Spleen (tissue), 11 donors: Measurements from ENCODE around the gene TICRR. TPM values are rescaled to one million over a fixed set of nuclear protein-coding genes. Genes with fewer than 3 reads are reported as not detected.

Experiments used
- DNase-seq: peaks from one replicate; pipeline ENCODE4 v3.0.0-alpha.2; 2020
- H3K27ac ChIP-seq, 8 donors: fragments of 200-600 bp; sonication (generic) in 7 of 8; 1 replicate in 4 of 8; 2 replicates in 4 of 8; pipeline versions ENCODE4 v1.5.0 to v1.8.0; 2016 to 2021; ENCODE audit warnings: inconsistent platforms in 4 of 8, mild to moderate bottlenecking in 4 of 8, moderate library complexity in 1 of 8
- H3K27me3 ChIP-seq, 7 donors: fragments of 200-600 bp; sonication (generic) in 6 of 7; replicated peaks in 1 of 7; 1 replicate in 4 of 7; 2 replicates in 3 of 7; pipeline versions ENCODE4 v1.5.0 to v1.8.0; 2016 to 2021; ENCODE audit warnings: inconsistent platforms in 3 of 7, mild to moderate bottlenecking in 1 of 7
- H3K36me3 ChIP-seq, 6 donors: fragments of 200-600 bp; sonication (generic) in 5 of 6; 1 replicate in 4 of 6; 2 replicates in 2 of 6; pipeline versions ENCODE4 v1.5.0 to v1.8.0; 2016 to 2021; ENCODE audit warnings: inconsistent platforms in 2 of 6
- H3K4me1 ChIP-seq, 6 donors: fragments of 200-600 bp; sonication (generic) in 5 of 6; 1 replicate in 3 of 6; 2 replicates in 3 of 6; pipeline versions ENCODE4 v1.5.0 to v1.8.0; 2016 to 2021; ENCODE audit warnings: inconsistent platforms in 3 of 6
- H3K4me3 ChIP-seq, 8 donors: fragments of 200-600 bp; sonication (generic) in 7 of 8; 1 replicate in 4 of 8; 2 replicates in 4 of 8; pipeline versions ENCODE4 v1.5.0 to v1.8.0; 2016 to 2021; ENCODE audit warnings: inconsistent platforms in 4 of 8, mild to moderate bottlenecking in 4 of 8, moderate library complexity in 2 of 8
- H3K9me3 ChIP-seq, 8 donors: fragments of 200-600 bp; sonication (generic) in 7 of 8; 1 replicate in 4 of 8; 2 replicates in 4 of 8; pipeline versions ENCODE4 v1.5.0 to v1.8.0; 2016 to 2021; ENCODE audit warnings: inconsistent platforms in 4 of 8
- CTCF ChIP-seq, 11 experiments: fragments of 200-600 bp in 7 of 11; fragments of 450-650 bp in 4 of 11; sonication (generic) in 4 of 11; IDR thresholded peaks in 8 of 11; conservative IDR thresholded peaks in 3 of 11; 1 replicate in 7 of 11; 2 replicates in 4 of 11; pipeline versions ENCODE4 v1.4.0 to v1.8.0; 2016 to 2021; ENCODE audit warnings: antibody characterized with exemption in 11 of 11, inconsistent platforms in 4 of 11, mild to moderate bottlenecking in 1 of 11
- POLR2A ChIP-seq, 3 donors: fragments of 450-650 bp; IDR thresholded peaks; one replicate each; pipeline ENCODE4 v1.5.1; 2017; ENCODE audit warnings: antibody characterized with exemption in 3 of 3, mild to moderate bottlenecking in 1 of 3
- POLR2AphosphoS5 ChIP-seq, 3 donors: sonication (generic); formaldehyde crosslinking; IDR thresholded peaks; one replicate each; pipeline ENCODE4 v1.5.1; 2017; ENCODE audit warnings: antibody characterized with exemption in 3 of 3
- WGBS, 5 donors: extraction: QIAGEN DNeasy Blood & Tissue Kit in 3 of 5; methylation state at CpG; one replicate each; pipeline versions ENCODE4 v1.1.5 to v1.1.7; 2013 to 2018; 5-methylcytosine and 5-hydroxymethylcytosine counted together
- intact Hi-C: fragments of 100-400 bp; cut with DNase I; formaldehyde crosslinking; loops from one replicate; pipeline ENCODE4 v1.15.0; 2023; ENCODE audit warnings: low total_unique reads
- polyA plus RNA-seq, 3 donors: library from polyadenylated mRNA; stranded (reverse); fragments of 200-250 nt; gene quantifications; one replicate each; pipeline ENCODE4 v1.2.1, GENCODE V29; 2013
- total RNA-seq, 7 donors: library from RNA; depleted of rRNA in 3 of 7; stranded (reverse); fragments of >200 nt in 3 of 7; fragmentation: NEBNext Ultra II Directional in 4 of 7; extraction: Animal tissue kit (Norgen Biotek cat#: 25700) in 4 of 7; gene quantifications; one replicate each; pipeline versions ENCODE4 v1.1.0 to v1.2.1, GENCODE V29; 2016 to 2021
- donor health status: healthy with polysubstance abuse.
- donor health status: DM: no; HTN: no; CAD: no; lungs with moderate emphysema.
- donor health status: DM: no; HTN: no; CAD: no.
- donor health status: Bipolar disorder and iron deficiency.
- donor health status: healthy.
- donor health status: DM: no; HTN: no; CAD: no.
- donor health status: DM: yes; HTN: yes; CAD: no.

TICRR gene
- total and polyA plus RNA-seq, 10 donors, result 0.22 to 3.0 (median 1.00) TPM

DNA sequence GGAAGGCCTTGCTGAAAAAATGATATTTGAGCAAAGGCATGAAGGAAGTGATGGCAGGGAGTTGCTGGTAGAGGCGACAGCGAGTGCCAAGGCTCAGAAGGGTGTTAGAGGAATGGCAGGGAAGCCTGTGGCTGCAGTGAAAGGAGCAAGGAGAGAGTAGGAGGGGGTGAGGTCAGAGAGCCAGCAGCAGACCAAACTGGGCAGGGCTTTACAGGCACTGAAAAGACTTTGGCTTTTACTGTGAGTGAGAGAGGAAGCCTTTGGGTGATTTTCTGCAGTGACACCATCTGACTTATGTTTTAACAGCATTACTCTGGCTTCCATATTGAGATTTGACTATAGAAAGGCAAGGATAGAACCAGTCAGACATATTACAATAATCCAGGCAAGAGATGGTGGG lies 11.4 kb downstream of the TICRR start:
- no peak for DNase-seq
- Histone ChIP-seq H3K4me3 (no peak overlapping the region), H3K9me3 (no peaks in the 10 kb centered on the region), H3K36me3 (peaks cover 0 to 83% (median 0%) of the 10 kb centered on the region in 6 donors), H3K4me1 (no peaks in the 10 kb centered on the region), H3K27me3 (no peaks in the 10 kb centered on the region), H3K27ac (no peak overlapping the region)
- TF ChIP-seq POLR2A (IDR thresholded peaks at IDR 0.05), result no peak
- TF ChIP-seq POLR2AphosphoS5 (IDR thresholded peaks at IDR 0.05), result no peak
- intact Hi-C loops, result no loop called here
- 92 to 98% (median 93%) methylated on average over 2 of the region's 2 CpGs for WGBS, 5 donors

DNA sequence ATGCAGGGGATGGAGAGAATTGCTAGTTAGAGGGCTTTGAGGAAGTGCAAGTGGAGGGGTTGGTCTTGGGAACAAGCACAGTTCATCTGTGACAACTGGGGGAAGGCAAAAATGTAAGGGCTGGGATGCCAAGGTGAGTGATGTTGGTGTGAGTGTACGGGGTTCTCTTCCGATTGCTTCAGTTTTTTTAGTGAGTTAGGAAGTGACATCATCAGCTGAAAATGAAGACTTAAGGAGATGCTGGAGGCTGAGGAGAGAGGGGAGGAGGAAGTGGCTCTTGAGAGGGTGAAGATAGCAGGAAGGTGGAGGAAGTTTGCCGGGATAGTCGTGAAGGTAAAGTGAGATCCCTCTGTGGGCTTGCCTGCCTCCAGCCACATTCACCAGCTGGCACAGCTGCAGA lies 12.7 kb downstream of the TICRR start:
- intact Hi-C loops, result no loop called here
- WGBS, 5 donors, result 44 to 68% (median 49%) methylated on average over 4 of the region's 4 CpGs
- DNase-seq, result no peak
- Histone ChIP-seq H3K27me3 (no peaks in the 10 kb centered on the region), H3K36me3 (peaks cover 0 to 84% (median 0%) of the 10 kb centered on the region in 6 donors), H3K27ac (no peak overlapping the region), H3K4me3 (no peak overlapping the region), H3K9me3 (no peaks in the 10 kb centered on the region), H3K4me1 (no peaks in the 10 kb centered on the region)
- TF ChIP-seq CTCF (IDR thresholded peaks at IDR 0.05 in 8 of 11, conservative IDR thresholded peaks at IDR 0.05 in 3 of 11) (no peak), POLR2A (IDR thresholded peaks at IDR 0.05) (no peak), POLR2AphosphoS5 (IDR thresholded peaks at IDR 0.05) (no peak)

GRCh38 chr15:89591834-89592233 lies 16.6 kb downstream of the TICRR start:
- peaks cover 0 to 72% (median 0%) of the 10 kb centered on the region in 6 donors for H3K36me3 ChIP-seq
- 87 to 92% (median 89%) methylated on average over 5 of the region's 5 CpGs for WGBS, 5 donors
- no peak for TF ChIP-seq POLR2A (IDR thresholded peaks at IDR 0.05)

DNA sequence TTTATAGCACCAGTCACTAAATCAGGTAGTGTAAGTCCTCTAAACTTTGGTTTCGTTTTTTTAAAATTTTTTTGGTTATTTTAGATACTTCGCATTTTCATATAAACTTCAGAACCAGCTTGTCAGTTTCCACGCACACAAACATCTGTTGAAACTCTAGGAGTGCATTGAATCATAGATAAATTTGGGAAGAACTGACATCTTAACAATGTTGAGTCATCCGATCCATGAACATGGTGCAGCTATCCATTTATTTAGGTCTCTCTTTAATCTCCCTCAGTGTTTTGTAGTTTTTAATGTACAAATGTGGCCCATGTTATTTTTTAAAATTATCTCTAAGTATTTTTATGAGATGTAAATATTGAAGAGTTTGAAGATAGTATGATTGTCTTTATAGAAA lies 17.7 kb downstream of the TICRR start:
- no peaks in the 10 kb centered on the region for H3K9me3 ChIP-seq
- no peak for DNase-seq
- H3K36me3 ChIP-seq, result peaks cover 0 to 77% (median 0%) of the 10 kb centered on the region in 6 donors
- no peak overlapping the region for H3K27ac ChIP-seq
- no peak overlapping the region for H3K4me3 ChIP-seq
- no peaks in the 10 kb centered on the region for H3K4me1 ChIP-seq
- 96 to 99% (median 98%) methylated on average over 4 of the region's 4 CpGs for WGBS, 5 donors
- no peak for TF ChIP-seq CTCF (IDR thresholded peaks at IDR 0.05 in 8 of 11, conservative IDR thresholded peaks at IDR 0.05 in 3 of 11)
- TF ChIP-seq POLR2AphosphoS5 (IDR thresholded peaks at IDR 0.05), result no peak
- TF ChIP-seq POLR2A (IDR thresholded peaks at IDR 0.05), result no peak
- H3K27me3 ChIP-seq, result no peaks in the 10 kb centered on the region
- intact Hi-C loops, result no loop called here

More at GRCh38 chr15:89591834-89592233, 16.6 kb downstream of the TICRR start:
- intact Hi-C loops, result no loop called here
- Histone ChIP-seq H3K4me3 (no peak overlapping the region), H3K9me3 (no peaks in the 10 kb centered on the region), H3K27ac (no peak overlapping the region), H3K27me3 (no peaks in the 10 kb centered on the region), H3K4me1 (no peaks in the 10 kb centered on the region)
- no peak for DNase-seq

DNA sequence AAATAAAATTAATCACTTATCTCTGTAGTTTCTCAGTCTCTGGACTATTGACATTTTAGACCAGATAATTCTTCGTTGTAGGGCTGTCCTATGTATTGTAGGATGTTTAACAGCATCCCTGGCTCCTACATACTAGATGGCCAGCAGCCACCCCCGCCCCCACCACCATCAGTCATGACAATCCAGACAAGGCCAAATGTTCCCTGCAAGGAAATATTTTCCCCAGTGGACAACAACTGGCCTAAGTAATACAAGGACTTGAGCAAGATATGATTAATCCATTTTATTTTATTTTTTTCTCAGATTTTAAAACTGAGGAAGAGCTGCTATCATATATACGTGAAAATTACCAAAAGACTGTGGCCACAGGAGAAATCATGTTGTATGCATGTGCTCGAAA lies 23.8 kb downstream of the TICRR start:
- 95 to 99% (median 97%) methylated on average over 4 of the region's 4 CpGs for WGBS, 5 donors
- Histone ChIP-seq H3K36me3 (peaks cover 0 to 86% (median 0%) of the 10 kb centered on the region in 6 donors), H3K4me1 (no peaks in the 10 kb centered on the region), H3K9me3 (no peaks in the 10 kb centered on the region), H3K4me3 (no peak overlapping the region), H3K27ac (no peak overlapping the region), H3K27me3 (no peaks in the 10 kb centered on the region)
- DNase-seq, result no peak
- no peak for TF ChIP-seq POLR2AphosphoS5 (IDR thresholded peaks at IDR 0.05)
- TF ChIP-seq CTCF (IDR thresholded peaks at IDR 0.05 in 8 of 11, conservative IDR thresholded peaks at IDR 0.05 in 3 of 11), result no peak
- no peak for TF ChIP-seq POLR2A (IDR thresholded peaks at IDR 0.05)
- intact Hi-C loops, result no loop called here
